ENCODE data around the gene SRD5A1.

DNA sequence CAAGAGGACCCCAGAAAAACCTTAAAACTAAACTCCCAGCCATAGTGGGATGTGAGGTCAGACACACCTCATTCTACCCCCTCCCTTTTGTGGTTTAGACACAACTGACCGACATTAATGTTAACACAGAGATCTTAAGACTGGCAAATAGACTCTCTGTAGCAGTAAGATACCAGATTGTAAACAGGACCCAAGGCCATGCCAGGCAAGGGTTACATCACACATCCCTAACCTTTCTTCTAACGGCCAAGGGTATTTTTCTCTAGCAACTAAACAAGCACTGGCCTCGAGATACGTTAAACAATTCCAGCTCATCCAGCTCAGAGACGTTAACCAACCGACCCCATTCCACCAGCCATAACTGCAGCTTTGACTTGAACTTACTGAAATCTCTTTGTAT is 39.2 kb upstream of the SRD5A1 start:
- no peak for TF ChIP-seq POLR2A (IDR thresholded peaks at IDR 0.05; ENCODE audit: low read length)
- TF ChIP-seq GATA1 (IDR thresholded peaks at IDR 0.05; ENCODE audit: low read depth, low read length) = no peak

All from erythroblast (primary cell).